ENCODE measurements around the gene FILIP1.
"Not testable (repeated sequence)": the region's sequence is repeated elsewhere in the genome, so short reads cannot be mapped to it uniquely, and the experiment has no call there.

FILIP1 gene

GRCh38 chr6:75418233-75418632 is 75.4 kb downstream of the FILIP1 start:
- no peaks in the 10 kb centered on the region for H3K36me3 ChIP-seq
- no peaks in the 10 kb centered on the region for H3K9me3 ChIP-seq (ENCODE audit: severe bottlenecking)
- no peak overlapping the region for H3K27ac ChIP-seq
- no peak for DNase-seq
- H3K27me3 ChIP-seq (ENCODE audit: insufficient read depth, low read depth, severe bottlenecking), result no peaks in the 10 kb centered on the region
- no peak for TF ChIP-seq CTCF (IDR thresholded peaks at IDR 0.05; ENCODE audit: low read depth, low read length)
- no peak overlapping the region for H3K4me3 ChIP-seq (ENCODE audit: low read depth, low read length)

- no peak overlapping the region for H3K27ac ChIP-seq
- no peak for DNase-seq
- H3K27me3 ChIP-seq (ENCODE audit: insufficient read depth, low read depth, severe bottlenecking), result no peaks in the 10 kb centered on the region
- no peaks in the 10 kb centered on the region for H3K36me3 ChIP-seq
- H3K9me3 ChIP-seq (ENCODE audit: severe bottlenecking), result no peaks in the 10 kb centered on the region
- H3K4me3 ChIP-seq (ENCODE audit: low read depth, low read length), result no peak overlapping the region
- no peak for TF ChIP-seq CTCF (IDR thresholded peaks at IDR 0.05; ENCODE audit: low read depth, low read length)
These were observed 77.2 kb downstream of the FILIP1 start for GRCh38 chr6:75416443-75416842.

GRCh38 chr6:75415804-75416203 is 77.8 kb downstream of the FILIP1 start:
- TF ChIP-seq CTCF (IDR thresholded peaks at IDR 0.05; ENCODE audit: low read depth, low read length), result no peak
- no peaks in the 10 kb centered on the region for H3K36me3 ChIP-seq
- no peaks in the 10 kb centered on the region for H3K27me3 ChIP-seq (ENCODE audit: insufficient read depth, low read depth, severe bottlenecking)
- no peaks in the 10 kb centered on the region for H3K9me3 ChIP-seq (ENCODE audit: severe bottlenecking)
- no peak overlapping the region for H3K4me3 ChIP-seq (ENCODE audit: low read depth, low read length)
- no peak for DNase-seq
- H3K27ac ChIP-seq, result no peak overlapping the region

- Histone ChIP-seq H3K36me3 (no peaks in the 10 kb centered on the region), H3K4me3 (ENCODE audit: low read depth, low read length) (no peak overlapping the region), H3K27ac (no peak overlapping the region), H3K9me3 (ENCODE audit: severe bottlenecking) (peaks cover 2% of the 10 kb centered on the region), H3K27me3 (ENCODE audit: insufficient read depth, low read depth, severe bottlenecking) (no peaks in the 10 kb centered on the region)
- DNase-seq, result no peak
- TF ChIP-seq CTCF (IDR thresholded peaks at IDR 0.05; ENCODE audit: low read depth, low read length), result no peak
These were observed 79.1 kb downstream of the FILIP1 start for GRCh38 chr6:75414445-75415021.

- H3K36me3 ChIP-seq, result no peaks in the 10 kb centered on the region
- H3K27me3 ChIP-seq (ENCODE audit: insufficient read depth, low read depth, severe bottlenecking), result no peaks in the 10 kb centered on the region
- no peak for DNase-seq
- H3K4me3 ChIP-seq (ENCODE audit: low read depth, low read length), result no peak overlapping the region
- no peak overlapping the region for H3K27ac ChIP-seq
- no peak for TF ChIP-seq CTCF (IDR thresholded peaks at IDR 0.05; ENCODE audit: low read depth, low read length)
- peaks cover 2% of the 10 kb centered on the region for H3K9me3 ChIP-seq (ENCODE audit: severe bottlenecking)
These were observed 80.5 kb downstream of the FILIP1 start for GRCh38 chr6:75412969-75413662.

GRCh38 chr6:75410564-75410963 is 83.0 kb downstream of the FILIP1 start:
- DNase-seq; H3K36me3 ChIP-seq; H3K27ac ChIP-seq; H3K27me3 ChIP-seq (ENCODE audit: insufficient read depth, low read depth, severe bottlenecking); H3K9me3 ChIP-seq (ENCODE audit: severe bottlenecking); H3K4me3 ChIP-seq (ENCODE audit: low read depth, low read length): not testable (repeated sequence)
